ENCODE results near the gene PCDHGC4.

Gene PCDHGC4

DNA sequence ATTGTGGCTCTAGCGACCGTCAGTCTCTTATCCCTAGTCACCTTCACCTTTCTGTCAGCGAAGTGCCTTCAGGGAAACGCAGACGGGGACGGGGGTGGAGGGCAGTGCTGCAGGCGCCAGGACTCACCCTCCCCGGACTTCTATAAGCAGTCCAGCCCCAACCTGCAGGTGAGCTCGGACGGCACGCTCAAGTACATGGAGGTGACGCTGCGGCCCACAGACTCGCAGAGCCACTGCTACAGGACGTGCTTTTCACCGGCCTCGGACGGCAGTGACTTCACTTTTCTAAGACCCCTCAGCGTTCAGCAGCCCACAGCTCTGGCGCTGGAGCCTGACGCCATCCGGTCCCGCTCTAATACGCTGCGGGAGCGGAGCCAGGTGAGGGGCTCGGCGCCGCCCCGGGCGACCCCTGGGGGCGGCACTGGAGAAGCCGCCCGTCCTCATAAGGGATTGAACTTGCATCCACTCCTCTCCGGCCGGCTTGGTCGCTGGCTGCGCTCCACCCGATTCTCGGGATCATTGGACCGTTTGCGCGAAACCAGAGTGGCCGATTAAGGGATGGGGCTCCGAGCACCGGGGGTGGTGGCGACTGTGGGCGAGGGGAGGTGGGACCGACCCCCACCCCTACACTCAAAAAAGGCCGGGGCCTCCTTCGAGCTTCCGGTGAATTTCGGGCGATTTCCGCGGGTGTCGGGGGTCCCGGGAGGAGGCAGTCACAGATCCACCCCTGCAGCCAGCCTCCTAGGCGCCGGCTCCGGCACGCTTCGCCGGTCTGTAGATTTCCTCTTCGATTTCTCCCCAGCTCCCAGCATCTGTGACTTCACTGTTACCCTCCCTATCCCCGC is 6.7 kb downstream of the PCDHGC4 start:
- no peak for ATAC-seq
- TF ChIP-seq SNAI2 (CRISPR knock-in tag; IDR thresholded peaks at IDR 0.05) = no peak
- TF ChIP-seq, protein P1, sequence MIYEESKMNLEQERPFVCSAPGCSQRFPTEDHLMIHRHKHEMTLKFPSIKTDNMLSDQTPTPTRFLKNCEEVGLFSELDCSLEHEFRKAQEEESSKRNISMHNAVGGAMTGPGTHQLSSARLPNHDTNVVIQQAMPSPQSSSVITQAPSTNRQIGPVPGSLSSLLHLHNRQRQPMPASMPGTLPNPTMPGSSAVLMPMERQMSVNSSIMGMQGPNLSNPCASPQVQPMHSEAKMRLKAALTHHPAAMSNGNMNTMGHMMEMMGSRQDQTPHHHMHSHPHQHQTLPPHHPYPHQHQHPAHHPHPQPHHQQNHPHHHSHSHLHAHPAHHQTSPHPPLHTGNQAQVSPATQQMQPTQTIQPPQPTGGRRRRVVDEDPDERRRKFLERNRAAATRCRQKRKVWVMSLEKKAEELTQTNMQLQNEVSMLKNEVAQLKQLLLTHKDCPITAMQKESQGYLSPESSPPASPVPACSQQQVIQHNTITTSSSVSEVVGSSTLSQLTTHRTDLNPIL (CRISPR knock-in tag; IDR thresholded peaks at IDR 0.05; ENCODE audit: low read depth) = no peak
- no peak for TF ChIP-seq TOX (CRISPR knock-in tag; IDR thresholded peaks at IDR 0.05; ENCODE audit: borderline replicate concordance)
- TF ChIP-seq ZNF565 (CRISPR knock-in tag; conservative IDR thresholded peaks at IDR 0.05; ENCODE audit: low read depth) = no peak
- TF ChIP-seq, protein P2, sequence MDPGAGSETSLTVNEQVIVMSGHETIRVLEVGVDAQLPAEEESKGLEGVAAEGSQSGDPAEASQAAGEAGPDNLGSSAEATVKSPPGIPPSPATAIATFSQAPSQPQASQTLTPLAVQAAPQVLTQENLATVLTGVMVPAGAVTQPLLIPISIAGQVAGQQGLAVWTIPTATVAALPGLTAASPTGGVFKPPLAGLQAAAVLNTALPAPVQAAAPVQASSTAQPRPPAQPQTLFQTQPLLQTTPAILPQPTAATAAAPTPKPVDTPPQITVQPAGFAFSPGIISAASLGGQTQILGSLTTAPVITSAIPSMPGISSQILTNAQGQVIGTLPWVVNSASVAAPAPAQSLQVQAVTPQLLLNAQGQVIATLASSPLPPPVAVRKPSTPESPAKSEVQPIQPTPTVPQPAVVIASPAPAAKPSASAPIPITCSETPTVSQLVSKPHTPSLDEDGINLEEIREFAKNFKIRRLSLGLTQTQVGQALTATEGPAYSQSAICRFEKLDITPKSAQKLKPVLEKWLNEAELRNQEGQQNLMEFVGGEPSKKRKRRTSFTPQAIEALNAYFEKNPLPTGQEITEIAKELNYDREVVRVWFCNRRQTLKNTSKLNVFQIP (CRISPR knock-in tag; IDR thresholded peaks at IDR 0.05; ENCODE audit: borderline replicate concordance, low read depth) = no peak
- no peak for TF ChIP-seq ZNF70 (CRISPR knock-in tag; IDR thresholded peaks at IDR 0.05)
- TF ChIP-seq, protein P3, sequence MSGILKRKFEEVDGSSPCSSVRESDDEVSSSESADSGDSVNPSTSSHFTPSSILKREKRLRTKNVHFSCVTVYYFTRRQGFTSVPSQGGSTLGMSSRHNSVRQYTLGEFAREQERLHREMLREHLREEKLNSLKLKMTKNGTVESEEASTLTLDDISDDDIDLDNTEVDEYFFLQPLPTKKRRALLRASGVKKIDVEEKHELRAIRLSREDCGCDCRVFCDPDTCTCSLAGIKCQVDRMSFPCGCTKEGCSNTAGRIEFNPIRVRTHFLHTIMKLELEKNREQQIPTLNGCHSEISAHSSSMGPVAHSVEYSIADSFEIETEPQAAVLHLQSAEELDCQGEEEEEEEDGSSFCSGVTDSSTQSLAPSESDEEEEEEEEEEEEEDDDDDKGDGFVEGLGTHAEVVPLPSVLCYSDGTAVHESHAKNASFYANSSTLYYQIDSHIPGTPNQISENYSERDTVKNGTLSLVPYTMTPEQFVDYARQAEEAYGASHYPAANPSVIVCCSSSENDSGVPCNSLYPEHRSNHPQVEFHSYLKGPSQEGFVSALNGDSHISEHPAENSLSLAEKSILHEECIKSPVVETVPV (CRISPR knock-in tag; IDR thresholded peaks at IDR 0.05) = no peak
- no peak for TF ChIP-seq GLIS3 (CRISPR knock-in tag; IDR thresholded peaks at IDR 0.05)
- TF ChIP-seq ISL1 (CRISPR knock-in tag; IDR thresholded peaks at IDR 0.05) = no peak
- no peak for TF ChIP-seq OSR1 (CRISPR knock-in tag; IDR thresholded peaks at IDR 0.05)
- TF ChIP-seq, protein P4, sequence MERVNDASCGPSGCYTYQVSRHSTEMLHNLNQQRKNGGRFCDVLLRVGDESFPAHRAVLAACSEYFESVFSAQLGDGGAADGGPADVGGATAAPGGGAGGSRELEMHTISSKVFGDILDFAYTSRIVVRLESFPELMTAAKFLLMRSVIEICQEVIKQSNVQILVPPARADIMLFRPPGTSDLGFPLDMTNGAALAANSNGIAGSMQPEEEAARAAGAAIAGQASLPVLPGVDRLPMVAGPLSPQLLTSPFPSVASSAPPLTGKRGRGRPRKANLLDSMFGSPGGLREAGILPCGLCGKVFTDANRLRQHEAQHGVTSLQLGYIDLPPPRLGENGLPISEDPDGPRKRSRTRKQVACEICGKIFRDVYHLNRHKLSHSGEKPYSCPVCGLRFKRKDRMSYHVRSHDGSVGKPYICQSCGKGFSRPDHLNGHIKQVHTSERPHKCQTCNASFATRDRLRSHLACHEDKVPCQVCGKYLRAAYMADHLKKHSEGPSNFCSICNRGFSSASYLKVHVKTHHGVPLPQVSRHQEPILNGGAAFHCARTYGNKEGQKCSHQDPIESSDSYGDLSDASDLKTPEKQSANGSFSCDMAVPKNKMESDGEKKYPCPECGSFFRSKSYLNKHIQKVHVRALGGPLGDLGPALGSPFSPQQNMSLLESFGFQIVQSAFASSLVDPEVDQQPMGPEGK (CRISPR knock-in tag; IDR thresholded peaks at IDR 0.05; ENCODE audit: borderline replicate concordance) = no peak
- TF ChIP-seq, protein P5, sequence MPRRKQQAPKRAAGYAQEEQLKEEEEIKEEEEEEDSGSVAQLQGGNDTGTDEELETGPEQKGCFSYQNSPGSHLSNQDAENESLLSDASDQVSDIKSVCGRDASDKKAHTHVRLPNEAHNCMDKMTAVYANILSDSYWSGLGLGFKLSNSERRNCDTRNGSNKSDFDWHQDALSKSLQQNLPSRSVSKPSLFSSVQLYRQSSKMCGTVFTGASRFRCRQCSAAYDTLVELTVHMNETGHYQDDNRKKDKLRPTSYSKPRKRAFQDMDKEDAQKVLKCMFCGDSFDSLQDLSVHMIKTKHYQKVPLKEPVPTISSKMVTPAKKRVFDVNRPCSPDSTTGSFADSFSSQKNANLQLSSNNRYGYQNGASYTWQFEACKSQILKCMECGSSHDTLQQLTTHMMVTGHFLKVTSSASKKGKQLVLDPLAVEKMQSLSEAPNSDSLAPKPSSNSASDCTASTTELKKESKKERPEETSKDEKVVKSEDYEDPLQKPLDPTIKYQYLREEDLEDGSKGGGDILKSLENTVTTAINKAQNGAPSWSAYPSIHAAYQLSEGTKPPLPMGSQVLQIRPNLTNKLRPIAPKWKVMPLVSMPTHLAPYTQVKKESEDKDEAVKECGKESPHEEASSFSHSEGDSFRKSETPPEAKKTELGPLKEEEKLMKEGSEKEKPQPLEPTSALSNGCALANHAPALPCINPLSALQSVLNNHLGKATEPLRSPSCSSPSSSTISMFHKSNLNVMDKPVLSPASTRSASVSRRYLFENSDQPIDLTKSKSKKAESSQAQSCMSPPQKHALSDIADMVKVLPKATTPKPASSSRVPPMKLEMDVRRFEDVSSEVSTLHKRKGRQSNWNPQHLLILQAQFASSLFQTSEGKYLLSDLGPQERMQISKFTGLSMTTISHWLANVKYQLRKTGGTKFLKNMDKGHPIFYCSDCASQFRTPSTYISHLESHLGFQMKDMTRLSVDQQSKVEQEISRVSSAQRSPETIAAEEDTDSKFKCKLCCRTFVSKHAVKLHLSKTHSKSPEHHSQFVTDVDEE (CRISPR knock-in tag; IDR thresholded peaks at IDR 0.05) = no peak
- no peak for TF ChIP-seq ZC3H10 (CRISPR knock-in tag; IDR thresholded peaks at IDR 0.05)
- TF ChIP-seq CSDC2 (CRISPR knock-in tag; IDR thresholded peaks at IDR 0.05) = no peak
- no peak for TF ChIP-seq RARB (CRISPR knock-in tag; IDR thresholded peaks at IDR 0.05)
- no peak for TF ChIP-seq BACH2 (CRISPR knock-in tag; IDR thresholded peaks at IDR 0.05; ENCODE audit: borderline replicate concordance)
- TF ChIP-seq ZFP30 (CRISPR knock-in tag; IDR thresholded peaks at IDR 0.05) = no peak

DNA sequence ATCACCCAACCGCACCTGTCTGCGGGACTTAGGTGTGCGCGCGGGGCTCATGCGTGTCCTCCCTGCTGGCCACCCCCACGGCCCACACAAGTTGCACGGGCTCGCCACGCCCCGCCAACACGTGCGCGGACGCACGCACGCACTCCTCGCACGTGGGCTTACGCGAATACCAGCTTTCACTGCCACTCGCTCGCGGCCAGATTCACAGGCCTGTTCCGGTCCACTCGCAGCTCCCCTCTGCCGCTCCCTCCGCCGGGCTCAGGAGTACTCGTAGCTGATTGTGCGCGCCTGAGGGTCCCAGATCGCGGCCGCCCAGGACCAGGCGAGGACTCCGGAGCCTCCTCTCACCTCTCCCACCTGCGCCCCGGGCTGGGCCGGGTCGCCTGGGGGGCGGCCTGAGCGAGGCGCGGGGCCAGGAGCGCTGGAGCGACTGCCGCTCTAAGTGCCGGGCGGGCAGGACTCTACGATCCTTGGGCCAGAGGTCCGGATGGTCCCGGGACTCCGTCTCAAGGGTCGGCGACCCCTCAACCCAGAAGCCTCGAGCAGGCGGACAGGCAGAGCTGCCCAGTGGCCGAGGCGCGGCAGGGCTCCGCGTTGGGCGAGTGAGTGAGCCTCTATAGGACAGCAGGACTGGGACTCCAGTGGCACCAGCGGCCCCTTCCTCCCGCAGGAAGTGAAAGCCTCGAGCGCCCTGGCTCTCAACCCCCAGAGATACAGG is 7.5 kb downstream of the PCDHGC4 start:
- no peak for ATAC-seq
- TF ChIP-seq, protein P1 (CRISPR knock-in tag; IDR thresholded peaks at IDR 0.05; ENCODE audit: low read depth) = no peak
- TF ChIP-seq ZNF70 (CRISPR knock-in tag; IDR thresholded peaks at IDR 0.05) (no peak), ZNF8 (CRISPR knock-in tag; IDR thresholded peaks at IDR 0.05) (no peak), RARB (CRISPR knock-in tag; IDR thresholded peaks at IDR 0.05) (no peak), PPARA (CRISPR knock-in tag; IDR thresholded peaks at IDR 0.05; ENCODE audit: borderline replicate concordance) (no peak), ZC3H10 (CRISPR knock-in tag; IDR thresholded peaks at IDR 0.05) (no peak), TCF4 (CRISPR knock-in tag; IDR thresholded peaks at IDR 0.05; ENCODE audit: borderline replicate concordance) (no peak)
- TF ChIP-seq, protein P3 (CRISPR knock-in tag; IDR thresholded peaks at IDR 0.05) = no peak
- TF ChIP-seq, protein P5 (CRISPR knock-in tag; IDR thresholded peaks at IDR 0.05) = no peak

Data from SK-N-SH treated with all-trans-retinoic acid at 6 μM for 48 hours (cell line).